OCI-LY7 (cell line): Measurements from ENCODE around the gene KIF6. TPM values are rescaled to one million over a fixed set of nuclear protein-coding genes. Genes with fewer than 3 reads are reported as not detected.

Experiments used
- BruUV-seq: library from RNA; stranded (reverse); fragments of 400-500 nt; replicated peaks from 2 replicates; lab custom pipeline; 2021; lab: Mats Ljungman, UMichigan
- CTCF ChIA-PET: fragments of 300-600 bp; sonication (Branson Sonifier 250); formaldehyde crosslinking; loops from one replicate; lab custom pipeline; 2022; ENCODE audit warnings: antibody characterized with exemption; ENCODE audit not compliant: unreplicated experiment; lab: Charles Lee
- POLR2A ChIA-PET: fragments of 300-600 bp; sonication (Branson Sonifier 250); formaldehyde crosslinking; loops from one replicate; lab custom pipeline; 2022; ENCODE audit warnings: antibody characterized with exemption; lab: Charles Lee
- DNase-seq: peaks from one replicate; pipeline ENCODE4 v3.0.0-alpha.2; 2015; ENCODE audit warnings: low spot score
- H2AFZ ChIP-seq: fragments of 200-600 bp; sonication (generic), shearing (Covaris generic); 2 replicates; pipeline ENCODE4 v1.6.1; 2014; ENCODE audit warnings: mild to moderate bottlenecking, antibody characterized with exemption, low read length, moderate library complexity
- H3K27ac ChIP-seq: fragments of 200-600 bp; sonication (generic); 2 replicates; pipeline ENCODE4 v1.5.1; 2014; ENCODE audit warnings: mixed run types, low read depth, mild to moderate bottlenecking, moderate library complexity, low read length, inconsistent platforms; ENCODE audit not compliant: poor library complexity, severe bottlenecking
- H3K36me3 ChIP-seq: fragments of 200-600 bp; sonication (generic); 2 replicates; pipeline ENCODE4 v1.6.1; 2014; ENCODE audit warnings: mild to moderate bottlenecking, antibody characterized with exemption, low read length, moderate library complexity, mixed read lengths; ENCODE audit not compliant: insufficient read depth
- H3K4me1 ChIP-seq: fragments of 200-600 bp; sonication (generic); 2 replicates; pipeline ENCODE4 v1.5.1; 2014; ENCODE audit warnings: mild to moderate bottlenecking, low read length; ENCODE audit not compliant: insufficient read depth, poor library complexity, severe bottlenecking
- H3K4me2 ChIP-seq: fragments of 200-600 bp; sonication (generic); 2 replicates; pipeline ENCODE4 v1.6.1; 2014; ENCODE audit warnings: mild to moderate bottlenecking, low read length
- H3K4me3 ChIP-seq: fragments of 200-600 bp; sonication (generic); 2 replicates; pipeline ENCODE4 v1.5.1; 2014; ENCODE audit warnings: mild to moderate bottlenecking, low read depth, low read length; ENCODE audit not compliant: poor library complexity, severe bottlenecking
- H3K79me2 ChIP-seq: fragments of 200-600 bp; sonication (generic); 2 replicates; pipeline ENCODE4 v1.6.1; 2016; ENCODE audit warnings: low read depth, mild to moderate bottlenecking, low read length, moderate library complexity, mixed read lengths; ENCODE audit not compliant: insufficient read depth
- H3K9me2 ChIP-seq: fragments of 200-600 bp; sonication (generic); 2 replicates; pipeline ENCODE4 v1.6.1; 2016; ENCODE audit warnings: mild to moderate bottlenecking, low read length, mixed read lengths; ENCODE audit not compliant: insufficient read depth
- H3K9me3 ChIP-seq: fragments of 200-600 bp; sonication (generic); 2 replicates; pipeline ENCODE4 v1.6.1; 2014; ENCODE audit warnings: mild to moderate bottlenecking, mixed run types, low read length, mixed read lengths
- H4K20me1 ChIP-seq: fragments of 200-600 bp; sonication (generic); 2 replicates; pipeline ENCODE4 v1.6.1; 2014; ENCODE audit warnings: mild to moderate bottlenecking, antibody characterized with exemption, low read length, moderate library complexity, mixed read lengths; ENCODE audit not compliant: insufficient read depth
- CTCF ChIP-seq: fragments of 200-600 bp; sonication (generic); conservative IDR thresholded peaks from 2 replicates; pipeline ENCODE4 v1.5.1; 2014; ENCODE audit warnings: mild to moderate bottlenecking, antibody characterized with exemption, low read length, moderate library complexity, mixed read lengths
- EZH2phosphoT487 ChIP-seq: fragments of 200-600 bp; sonication (generic); IDR thresholded peaks from 2 replicates; pipeline ENCODE4 v1.6.1; 2018; ENCODE audit warnings: low read depth, borderline replicate concordance, mild to moderate bottlenecking, mixed run types, antibody characterized with exemption, low read length, moderate library complexity, mixed read lengths
- intact Hi-C: fragments of 100-400 bp; cut with micrococcal nuclease; formaldehyde crosslinking; loops from one replicate; pipeline ENCODE4 v1.10.0; 2022; ENCODE audit not compliant: unreplicated experiment
- total RNA-seq, 2 experiments: library from RNA; depleted of rRNA in 1 of 2; stranded (reverse); fragments of >200 nt in 1 of 2; shearing (Covaris generic) in 1 of 2; gene quantifications; 2 replicates each; pipeline ENCODE4 v1.2.3, GENCODE V29; 2014 to 2022

The KIF6 gene
- total RNA-seq, 2 experiments from 2014 or later = not detected

GRCh38 chr6:39307462-39307861 is 417.7 kb downstream of the KIF6 start:
- Histone ChIP-seq H3K9me2 (no peaks in the 10 kb centered on the region), H4K20me1 (no peaks in the 10 kb centered on the region), H3K27ac (no peak overlapping the region), H3K36me3 (no peaks in the 10 kb centered on the region), H3K79me2 (no peaks in the 10 kb centered on the region), H3K9me3 (no peaks in the 10 kb centered on the region), H3K4me3 (no peak overlapping the region), H3K4me1 (no peaks in the 10 kb centered on the region), H3K4me2 (no peak overlapping the region), H2AFZ (no peak overlapping the region)
- no TSS peak for BruUV-seq
- intact Hi-C loops = loop anchor here (10.0 kb wide), 1 partner anchor 333 kb away; no protein-coding TSS in a partner anchor
- DNase-seq = no peak
- ChIA-PET CTCF (no interaction called here), POLR2A (interaction anchor here (0.5 kb wide), 1 partner anchor 51 kb away, joined by 5 read pairs; no protein-coding TSS in a partner anchor)
- no peak for TF ChIP-seq CTCF
- no peak for TF ChIP-seq EZH2phosphoT487

- Histone ChIP-seq H2AFZ (no peak overlapping the region), H3K36me3 (no peaks in the 10 kb centered on the region), H3K9me3 (no peaks in the 10 kb centered on the region), H3K4me3 (no peak overlapping the region), H3K79me2 (no peaks in the 10 kb centered on the region), H3K4me2 (no peak overlapping the region), H3K4me1 (no peaks in the 10 kb centered on the region), H3K9me2 (no peaks in the 10 kb centered on the region), H3K27ac (no peak overlapping the region), H4K20me1 (no peaks in the 10 kb centered on the region)
- DNase-seq = no peak
- intact Hi-C loops = loop anchor here (10.0 kb wide), 1 partner anchor 330 kb away; no protein-coding TSS in a partner anchor
- TF ChIP-seq EZH2phosphoT487 (no peak), CTCF (no peak)
- CTCF ChIA-PET = no interaction called here
- no TSS peak for BruUV-seq
- POLR2A ChIA-PET = interaction anchor here (1.1 kb wide), 1 partner anchor 108 kb away, joined by 3 read pairs; no protein-coding TSS in a partner anchor
Measured at GRCh38 chr6:39304951-39305350, 420.3 kb downstream of the KIF6 start.

- no peaks in the 10 kb centered on the region for H3K9me3 ChIP-seq
- H3K4me3 ChIP-seq = no peak overlapping the region
- H2AFZ ChIP-seq = no peak overlapping the region; the same call in 1 of the 2 replicates
- H3K9me2 ChIP-seq = no peaks in the 10 kb centered on the region
- POLR2A ChIA-PET = no interaction called here
- TF ChIP-seq EZH2phosphoT487 = no peak
- peak; percentile 37 for TF ChIP-seq CTCF
- intact Hi-C loops = loop anchor here (1.0 to 10.0 kb wide), 4 partner anchors 113 to 431 kb away; no protein-coding TSS in a partner anchor
- no TSS peak for BruUV-seq
- H3K4me2 ChIP-seq = no peak overlapping the region
- H3K79me2 ChIP-seq = no peaks in the 10 kb centered on the region
- no peak for DNase-seq
- no peak overlapping the region for H3K27ac ChIP-seq
- no peaks in the 10 kb centered on the region for H3K36me3 ChIP-seq
- no peaks in the 10 kb centered on the region for H4K20me1 ChIP-seq
- CTCF ChIA-PET = interaction anchor here (0.5 kb wide), 1 partner anchor 24 kb away, joined by 3 read pairs; no protein-coding TSS in a partner anchor
- no peaks in the 10 kb centered on the region for H3K4me1 ChIP-seq
Measured at GRCh38 chr6:39303425-39304153, 421.6 kb downstream of the KIF6 start.
